Left ventricle myocardium inferior (tissue), 1 donor: ENCODE measurements around the gene SLC25A41. TPM values are rescaled to one million over a fixed set of nuclear protein-coding genes. Genes with fewer than 3 reads are reported as not detected.

Source experiments
- DNase-seq: peaks from one replicate; pipeline ENCODE4 v3.0.0-alpha.2; 2020
- H3K27ac ChIP-seq: fragments of 200-600 bp; replicated peaks from 2 replicates; pipeline ENCODE4 v1.8.0; 2021
- H3K27me3 ChIP-seq: fragments of 200-600 bp; 2 replicates; pipeline ENCODE4 v1.8.0; 2021; ENCODE audit warnings: low read depth
- H3K36me3 ChIP-seq: fragments of 200-600 bp; 2 replicates; pipeline ENCODE4 v1.8.0; 2021
- H3K4me1 ChIP-seq: fragments of 200-600 bp; 2 replicates; pipeline ENCODE4 v1.8.0; 2021
- H3K4me3 ChIP-seq: fragments of 200-600 bp; 2 replicates; pipeline ENCODE4 v1.8.0; 2021; ENCODE audit warnings: mild to moderate bottlenecking, moderate library complexity
- H3K9me3 ChIP-seq: fragments of 200-600 bp; replicated peaks from 2 replicates; pipeline ENCODE4 v1.8.0; 2021
- intact Hi-C: fragments of 100-400 bp; cut with micrococcal nuclease; formaldehyde crosslinking; loops from one replicate; pipeline ENCODE4 v1.11.0; 2022
- total RNA-seq: library from RNA; stranded (reverse); fragmentation: NEBNext Ultra II Directional; extraction: Animal tissue kit (Norgen Biotek cat#: 25700); gene quantifications from one replicate; pipeline ENCODE4 v1.2.1, GENCODE V29; 2021
- TF ChIP-seq, protein P1 (sequence below): fragments of 200-600 bp; IDR thresholded peaks from 2 replicates; pipeline ENCODE4 v1.8.0; 2021; ENCODE audit warnings: antibody characterized with exemption, mild to moderate bottlenecking, borderline replicate concordance
- donor health status: DM: no; HTN: yes; CAD: no; lungs with severe emphysema.

The SLC25A41 gene
- total RNA-seq, 1 donor from 2014 or later = 0.16 TPM

GRCh38 chr19:6453951-6454565 is 20.5 kb upstream of the SLC25A41 start:
- H3K4me3 ChIP-seq = no peak overlapping the region
- TF ChIP-seq, protein P1, sequence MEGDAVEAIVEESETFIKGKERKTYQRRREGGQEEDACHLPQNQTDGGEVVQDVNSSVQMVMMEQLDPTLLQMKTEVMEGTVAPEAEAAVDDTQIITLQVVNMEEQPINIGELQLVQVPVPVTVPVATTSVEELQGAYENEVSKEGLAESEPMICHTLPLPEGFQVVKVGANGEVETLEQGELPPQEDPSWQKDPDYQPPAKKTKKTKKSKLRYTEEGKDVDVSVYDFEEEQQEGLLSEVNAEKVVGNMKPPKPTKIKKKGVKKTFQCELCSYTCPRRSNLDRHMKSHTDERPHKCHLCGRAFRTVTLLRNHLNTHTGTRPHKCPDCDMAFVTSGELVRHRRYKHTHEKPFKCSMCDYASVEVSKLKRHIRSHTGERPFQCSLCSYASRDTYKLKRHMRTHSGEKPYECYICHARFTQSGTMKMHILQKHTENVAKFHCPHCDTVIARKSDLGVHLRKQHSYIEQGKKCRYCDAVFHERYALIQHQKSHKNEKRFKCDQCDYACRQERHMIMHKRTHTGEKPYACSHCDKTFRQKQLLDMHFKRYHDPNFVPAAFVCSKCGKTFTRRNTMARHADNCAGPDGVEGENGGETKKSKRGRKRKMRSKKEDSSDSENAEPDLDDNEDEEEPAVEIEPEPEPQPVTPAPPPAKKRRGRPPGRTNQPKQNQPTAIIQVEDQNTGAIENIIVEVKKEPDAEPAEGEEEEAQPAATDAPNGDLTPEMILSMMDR = no peak
- DNase-seq = no peak

GRCh38 chr19:6452899-6453298 is 19.3 kb upstream of the SLC25A41 start:
- H3K4me1 ChIP-seq = peaks cover 1% of the 10 kb centered on the region
- H3K9me3 ChIP-seq = peaks cover 21% of the 10 kb centered on the region
- H3K27me3 ChIP-seq = no peaks in the 10 kb centered on the region
- no peak overlapping the region for H3K27ac ChIP-seq
- no peak for DNase-seq
- TF ChIP-seq, protein P1 = no peak
- H3K4me3 ChIP-seq = no peak overlapping the region
- intact Hi-C loops = no loop called here
- H3K36me3 ChIP-seq = peaks cover 54% of the 10 kb centered on the region

More at GRCh38 chr19:6453951-6454565, 20.5 kb upstream of the SLC25A41 start:
- intact Hi-C loops = no loop called here
- H3K27ac ChIP-seq = no peak overlapping the region
- H3K9me3 ChIP-seq = peaks cover 21% of the 10 kb centered on the region
- peaks cover 13% of the 10 kb centered on the region for H3K4me1 ChIP-seq
- no peaks in the 10 kb centered on the region for H3K27me3 ChIP-seq
- peaks cover 54% of the 10 kb centered on the region for H3K36me3 ChIP-seq

GRCh38 chr19:6452223-6452614 is 18.7 kb upstream of the SLC25A41 start:
- H3K4me3 ChIP-seq = no peak overlapping the region
- no peaks in the 10 kb centered on the region for H3K4me1 ChIP-seq
- no peak overlapping the region for H3K27ac ChIP-seq
- peaks cover 21% of the 10 kb centered on the region for H3K9me3 ChIP-seq
- H3K36me3 ChIP-seq = peaks cover 57% of the 10 kb centered on the region
- no peak for DNase-seq
- intact Hi-C loops = no loop called here
- H3K27me3 ChIP-seq = no peaks in the 10 kb centered on the region
- TF ChIP-seq, protein P1 = no peak

- Histone ChIP-seq H3K4me1 (no peaks in the 10 kb centered on the region), H3K27me3 (no peaks in the 10 kb centered on the region), H3K27ac (no peak overlapping the region), H3K4me3 (no peak overlapping the region), H3K36me3 (peaks cover 60% of the 10 kb centered on the region), H3K9me3 (peaks cover 23% of the 10 kb centered on the region)
- intact Hi-C loops = no loop called here
- no peak for DNase-seq
- TF ChIP-seq, protein P1 = no peak
Measured at GRCh38 chr19:6451583-6452222, 18.1 kb upstream of the SLC25A41 start.

- DNase-seq = no peak
- no peak overlapping the region for H3K4me3 ChIP-seq
- no peaks in the 10 kb centered on the region for H3K4me1 ChIP-seq
- TF ChIP-seq, protein P1 = no peak
- H3K27ac ChIP-seq = no peak overlapping the region
- intact Hi-C loops = no loop called here
- peaks cover 61% of the 10 kb centered on the region for H3K36me3 ChIP-seq
- H3K27me3 ChIP-seq = no peaks in the 10 kb centered on the region
- H3K9me3 ChIP-seq = peaks cover 38% of the 10 kb centered on the region
Measured at GRCh38 chr19:6450166-6450565, 16.6 kb upstream of the SLC25A41 start.
